ENCODE results near the gene DTYMK.

DNA sequence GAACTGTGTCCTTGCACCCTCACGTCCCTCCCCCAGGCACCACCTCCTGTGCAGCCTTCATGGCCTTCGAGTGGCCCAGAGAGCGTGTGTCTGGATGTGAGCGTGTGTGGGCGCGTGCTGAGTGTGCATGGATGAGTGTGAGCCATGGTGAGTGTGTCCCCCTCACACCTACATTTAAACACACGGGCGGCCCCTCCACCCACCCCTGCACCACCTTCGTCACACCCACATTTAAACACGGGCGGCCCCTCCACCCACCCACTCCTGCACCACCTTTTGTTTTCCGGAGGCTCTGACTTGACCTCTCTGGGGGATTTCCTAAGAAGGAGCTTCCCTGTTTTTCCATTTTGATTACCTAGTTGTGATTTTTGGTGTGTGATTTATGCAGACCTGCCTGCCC is 17.8 kb downstream of the DTYMK start:
- TF ChIP-seq CTCF (IDR thresholded peaks at IDR 0.05) (no peak), POLR2A (IDR thresholded peaks at IDR 0.05) (no peak)
